WERI-Rb-1 (cell line): ENCODE data around the gene KRTAP4-11.
"Not testable (repeated sequence)": the region's sequence is repeated elsewhere in the genome, so short reads cannot be mapped to it uniquely, and the experiment has no call there.

Source experiments
- DNase-seq: peaks from one replicate; pipeline ENCODE4 v3.0.0-alpha.2; 2020
- H3K27ac ChIP-seq: fragments of 250-450 bp; sonication (Bioruptor Pico); 2 replicates; pipeline ENCODE4 v1.5.1; 2020; ENCODE audit warnings: mild to moderate bottlenecking, moderate library complexity
- H3K27me3 ChIP-seq: fragments of 250-450 bp; sonication (Bioruptor Pico); 2 replicates; pipeline ENCODE4 v1.5.1; 2021; ENCODE audit warnings: mild to moderate bottlenecking, low read depth, moderate library complexity; ENCODE audit not compliant: insufficient read depth, severe bottlenecking
- H3K36me3 ChIP-seq: fragments of 250-450 bp; sonication (Bioruptor Pico); 2 replicates; pipeline ENCODE4 v1.5.1; 2020; ENCODE audit warnings: mild to moderate bottlenecking, moderate library complexity
- H3K4me3 ChIP-seq: 2 replicates; pipeline ENCODE4 v1.5.1; 2011; ENCODE audit warnings: low read depth, mild to moderate bottlenecking, control low read depth, low read length
- H3K9me3 ChIP-seq: fragments of 250-450 bp; sonication (Bioruptor Pico); 2 replicates; pipeline ENCODE4 v1.5.1; 2021; ENCODE audit warnings: mild to moderate bottlenecking, moderate library complexity; ENCODE audit not compliant: severe bottlenecking
- TF ChIP-seq, protein P1 (sequence below): IDR thresholded peaks from 2 replicates; pipeline ENCODE4 v1.5.1; 2011; ENCODE audit warnings: low read depth, mild to moderate bottlenecking, control low read depth, inconsistent platforms, low read length

KRTAP4-11 gene

DNA sequence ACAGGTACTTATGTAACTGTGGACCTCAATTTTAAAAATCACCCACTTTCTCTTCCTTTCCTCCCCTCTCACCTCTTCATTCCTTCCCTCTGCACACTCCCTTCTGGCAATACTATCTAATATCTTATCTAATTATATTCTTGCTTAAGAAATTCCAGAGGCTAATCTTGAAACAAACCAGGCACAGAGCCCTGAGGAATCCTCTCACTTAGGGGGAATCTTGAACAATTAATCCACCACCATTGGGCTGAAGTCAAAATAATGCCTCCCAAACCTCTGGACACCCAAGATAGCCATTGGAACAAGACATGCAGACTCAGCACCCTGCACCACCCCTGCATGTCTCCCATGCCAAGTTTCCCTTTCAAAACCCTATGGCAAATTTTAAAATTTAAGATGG lies 23.2 kb upstream of the KRTAP4-11 start:
- DNase-seq, result no peak
- Histone ChIP-seq H3K9me3 (peaks cover 10% of the 10 kb centered on the region), H3K27ac (no peak overlapping the region), H3K27me3 (peaks cover 83% of the 10 kb centered on the region), H3K4me3 (no peak overlapping the region), H3K36me3 (no peaks in the 10 kb centered on the region)
- TF ChIP-seq, protein P1, sequence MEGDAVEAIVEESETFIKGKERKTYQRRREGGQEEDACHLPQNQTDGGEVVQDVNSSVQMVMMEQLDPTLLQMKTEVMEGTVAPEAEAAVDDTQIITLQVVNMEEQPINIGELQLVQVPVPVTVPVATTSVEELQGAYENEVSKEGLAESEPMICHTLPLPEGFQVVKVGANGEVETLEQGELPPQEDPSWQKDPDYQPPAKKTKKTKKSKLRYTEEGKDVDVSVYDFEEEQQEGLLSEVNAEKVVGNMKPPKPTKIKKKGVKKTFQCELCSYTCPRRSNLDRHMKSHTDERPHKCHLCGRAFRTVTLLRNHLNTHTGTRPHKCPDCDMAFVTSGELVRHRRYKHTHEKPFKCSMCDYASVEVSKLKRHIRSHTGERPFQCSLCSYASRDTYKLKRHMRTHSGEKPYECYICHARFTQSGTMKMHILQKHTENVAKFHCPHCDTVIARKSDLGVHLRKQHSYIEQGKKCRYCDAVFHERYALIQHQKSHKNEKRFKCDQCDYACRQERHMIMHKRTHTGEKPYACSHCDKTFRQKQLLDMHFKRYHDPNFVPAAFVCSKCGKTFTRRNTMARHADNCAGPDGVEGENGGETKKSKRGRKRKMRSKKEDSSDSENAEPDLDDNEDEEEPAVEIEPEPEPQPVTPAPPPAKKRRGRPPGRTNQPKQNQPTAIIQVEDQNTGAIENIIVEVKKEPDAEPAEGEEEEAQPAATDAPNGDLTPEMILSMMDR, result no peak

DNA sequence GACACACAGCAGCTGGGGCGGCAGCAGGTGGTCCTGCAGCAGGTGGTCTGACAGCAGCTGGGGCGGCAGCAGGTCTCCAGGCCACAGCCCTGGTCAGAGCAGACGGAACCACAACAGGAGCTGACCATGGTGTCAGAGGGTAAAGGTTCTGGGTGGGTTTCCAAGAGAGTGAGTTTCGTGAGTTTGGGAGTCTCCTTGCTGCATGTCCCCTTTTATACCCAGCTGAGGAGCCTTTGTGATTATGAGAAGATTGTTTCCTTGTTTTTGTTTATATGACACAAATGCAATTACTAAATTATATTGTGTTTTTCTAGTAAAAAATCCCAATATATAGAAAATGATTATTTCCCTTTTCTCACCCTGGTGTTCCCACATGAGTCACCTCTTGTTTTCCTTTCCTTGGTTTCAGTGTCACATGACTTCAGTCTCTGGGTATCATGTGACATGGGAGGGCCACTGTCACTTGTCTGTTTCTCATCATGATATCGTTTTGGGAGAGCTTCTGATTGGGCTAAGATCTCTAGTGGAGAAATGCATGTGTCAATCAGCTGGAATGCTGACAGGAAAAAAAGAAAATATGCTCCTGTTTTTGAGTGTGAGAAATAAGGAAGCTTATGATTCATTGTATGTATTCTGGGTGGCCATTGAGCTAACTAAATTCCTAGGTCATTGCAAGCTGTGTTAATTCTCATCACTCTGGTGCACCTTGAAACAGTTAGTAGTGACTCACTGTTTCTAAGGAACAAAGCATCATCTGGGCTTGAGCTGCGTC lies 22.4 kb upstream of the KRTAP4-11 start, which contains the start of gene KRTAP4-6:
KRTAP4-6 (minus strand) TSS at position 185 of the 772 bp plus-strand sequence; CDS start at position 128, 57 bp downstream.
- Histone ChIP-seq H3K4me3 (no peak within 1 kb of the TSS), H3K27ac (no peak within 1 kb of the TSS), H3K9me3 (peaks cover 10% of the 10 kb centered on the region), H3K27me3 (peaks cover 79% of the 10 kb centered on the region), H3K36me3 (no peaks in the 10 kb centered on the region)
- no peak for DNase-seq
- TF ChIP-seq, protein P1, result no peak

DNA sequence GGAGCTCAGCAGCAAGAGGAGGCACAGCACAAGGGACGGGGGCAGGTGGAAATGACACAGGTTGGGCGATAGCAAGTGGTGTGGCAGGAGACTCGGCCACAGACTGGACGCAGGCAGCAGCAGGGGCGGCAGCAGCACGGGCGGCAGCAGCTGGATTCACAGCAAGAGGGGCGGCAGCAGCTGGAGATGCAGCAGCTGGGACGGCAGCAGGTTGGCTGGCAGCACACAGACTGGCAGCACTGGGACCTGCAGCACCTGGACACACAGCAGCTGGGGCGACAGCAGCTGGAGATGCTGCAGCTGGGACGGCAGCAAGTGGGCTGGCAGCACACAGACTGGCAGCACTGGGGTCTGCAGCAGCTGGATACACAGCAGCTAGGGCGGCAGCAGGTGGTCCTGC lies 21.7 kb upstream of the KRTAP4-11 start:
- H3K9me3 ChIP-seq, result peaks cover 10% of the 10 kb centered on the region
- not testable (repeated sequence) for DNase-seq, H3K4me3 ChIP-seq, H3K27ac ChIP-seq, H3K36me3 ChIP-seq
- peaks cover 74% of the 10 kb centered on the region for H3K27me3 ChIP-seq

DNA sequence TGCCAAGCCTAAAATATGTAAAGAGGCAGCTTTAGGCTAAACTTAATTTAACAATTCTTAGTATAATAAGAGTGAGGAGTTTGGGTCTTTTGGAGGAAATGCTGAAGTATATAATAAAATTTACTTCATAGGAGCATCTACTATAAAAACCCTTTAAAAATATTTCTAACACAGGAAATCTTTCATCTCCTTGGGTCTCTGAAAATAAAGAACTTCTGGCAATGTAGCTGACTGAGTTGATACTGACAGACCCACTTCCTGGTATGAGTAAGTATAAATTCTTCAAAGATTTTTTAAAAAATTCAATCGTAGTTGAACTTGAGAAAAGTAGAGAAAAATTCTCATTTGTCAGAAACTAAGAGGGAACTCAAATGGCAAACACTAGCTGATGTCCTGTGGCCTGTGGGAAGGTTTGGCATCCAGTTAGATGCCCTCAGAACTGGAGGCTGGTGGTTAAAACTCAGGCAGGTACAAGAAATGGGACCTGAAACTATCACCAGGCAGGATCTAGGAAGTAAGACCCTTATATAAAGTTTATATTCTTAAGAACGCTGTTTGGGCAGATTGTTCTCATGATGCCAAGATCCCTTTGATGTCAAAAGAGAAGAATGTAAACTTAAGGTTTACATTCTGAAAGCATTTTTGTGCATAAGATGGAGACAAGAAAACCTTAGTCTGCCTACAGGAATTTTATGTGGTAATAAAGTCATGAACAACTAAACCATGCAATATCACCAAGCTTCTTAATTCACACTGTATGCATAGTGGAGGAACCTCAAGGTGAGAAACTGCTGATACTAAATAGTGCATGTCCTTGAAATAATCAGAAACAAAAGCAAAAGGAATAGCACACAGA lies 15.9 kb upstream of the KRTAP4-11 start:
- no peak for DNase-seq
- no peak overlapping the region for H3K27ac ChIP-seq
- no peaks in the 10 kb centered on the region for H3K36me3 ChIP-seq
- no peaks in the 10 kb centered on the region for H3K9me3 ChIP-seq
- TF ChIP-seq, protein P1, result no peak
- no peak overlapping the region for H3K4me3 ChIP-seq
- H3K27me3 ChIP-seq, result peaks cover 67% of the 10 kb centered on the region

DNA sequence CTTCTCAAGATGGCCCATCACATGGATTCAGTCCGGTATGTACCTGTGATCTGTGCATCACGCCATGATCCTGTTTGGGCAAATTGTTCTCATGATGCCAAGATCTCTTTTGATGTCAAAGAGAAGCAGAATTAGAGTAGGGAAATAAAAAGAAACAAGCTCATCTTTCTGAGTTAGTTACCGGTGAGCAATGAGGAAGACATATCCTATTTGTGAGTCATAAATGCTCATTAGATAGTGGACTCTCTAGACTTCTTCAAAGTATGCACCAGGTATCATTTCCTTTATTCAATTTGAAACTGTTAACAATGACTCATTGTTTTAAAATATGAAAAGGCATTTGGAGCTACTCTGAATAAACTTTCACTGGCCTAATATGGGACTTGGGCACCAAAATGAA lies 13.8 kb upstream of the KRTAP4-11 start:
- H3K27me3 ChIP-seq, result peaks cover 61% of the 10 kb centered on the region
- H3K36me3 ChIP-seq, result no peaks in the 10 kb centered on the region
- H3K27ac ChIP-seq, result no peak overlapping the region
- TF ChIP-seq, protein P1, result no peak
- H3K9me3 ChIP-seq, result no peaks in the 10 kb centered on the region
- no peak for DNase-seq
- H3K4me3 ChIP-seq, result no peak overlapping the region

DNA sequence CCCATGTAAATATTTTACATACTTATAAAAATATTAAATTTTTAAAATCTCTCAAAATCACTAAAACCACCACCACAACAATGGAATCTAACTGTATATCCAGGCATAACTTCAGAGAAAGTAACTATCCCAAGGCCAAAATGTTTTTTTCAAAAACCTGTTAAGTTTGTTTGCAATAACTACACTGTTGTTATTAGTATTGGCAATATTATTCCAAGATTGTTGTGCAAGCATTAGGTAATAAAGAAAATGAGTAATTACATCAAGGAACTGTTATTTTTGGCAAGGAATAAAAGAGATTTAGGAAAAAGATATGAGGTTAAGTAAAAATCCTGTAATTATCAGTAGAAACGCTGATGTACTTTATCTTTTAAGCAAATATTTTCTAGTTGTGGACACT lies 9.2 kb upstream of the KRTAP4-11 start:
- peaks cover under 1% of the 10 kb centered on the region for H3K9me3 ChIP-seq
- H3K27ac ChIP-seq, result no peak overlapping the region
- TF ChIP-seq, protein P1, result no peak
- no peaks in the 10 kb centered on the region for H3K36me3 ChIP-seq
- no peak overlapping the region for H3K4me3 ChIP-seq
- no peak for DNase-seq
- H3K27me3 ChIP-seq, result peaks cover 68% of the 10 kb centered on the region
